ENCODE measurements around the gene CHST5. TPM values are rescaled to one million over a fixed set of nuclear protein-coding genes. Genes with fewer than 3 reads are reported as not detected.

Gene CHST5
- total and polyA plus RNA-seq, 9 of the 15 experiments (the other 6 are each of a cell fraction or from before 2014, with no cell fraction given) = 0.06 to 0.21 (median 0.14) TPM; not detected in 5

DNA sequence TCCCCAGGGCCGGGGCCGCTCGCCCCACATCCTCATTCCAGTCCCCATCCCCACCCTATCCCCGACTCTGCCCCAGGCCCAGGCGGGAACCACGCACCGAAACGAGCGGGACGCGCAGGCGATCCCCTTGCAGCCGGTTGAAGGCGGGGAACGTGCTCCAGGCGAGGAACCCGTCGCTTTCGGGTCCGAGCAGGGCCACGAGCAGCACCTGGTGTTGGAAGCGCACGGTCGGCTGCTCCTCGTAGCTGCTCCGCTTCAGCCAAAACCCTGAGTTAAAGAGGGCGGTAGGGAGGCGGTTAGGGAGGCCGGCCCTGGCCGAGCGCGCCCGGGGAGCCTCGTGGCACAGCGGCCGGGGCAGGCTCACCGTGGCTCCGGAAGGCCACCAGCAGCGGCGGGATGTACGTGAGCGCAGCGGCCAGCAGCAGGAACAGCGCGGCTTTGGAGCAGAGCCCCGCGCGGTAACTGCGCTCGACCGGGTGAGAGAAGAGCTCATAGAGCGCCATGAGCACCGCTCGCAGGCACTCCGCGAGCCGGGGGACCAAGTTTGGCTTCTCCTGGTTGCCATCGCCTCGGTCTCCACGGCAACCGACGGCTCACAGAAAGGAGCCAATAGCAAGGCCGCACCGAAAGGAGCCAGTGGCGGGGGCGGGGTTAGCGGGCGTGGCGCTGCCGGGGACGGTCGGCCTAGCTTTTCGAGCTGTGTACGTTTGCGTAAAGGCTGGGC is 20.0 kb upstream of the CHST5 start, which contains the start of gene TMEM231 (continued):
- TF ChIP-seq EP400 (IDR thresholded peaks at IDR 0.05) (peak; percentile 77; the same call in 1 of the 2 replicates), POLR2A (conservative IDR thresholded peaks at IDR 0.05) (peak; percentile 55), ZNF586 (CRISPR knock-in tag; conservative IDR thresholded peaks at IDR 0.05) (no peak), ZNF282 (CRISPR knock-in tag; IDR thresholded peaks at IDR 0.05) (0 out of 2 replicates have a peak, but pooled peaks have one; percentile 74), YBX1 (IDR thresholded peaks at IDR 0.05) (no peak), SMARCE1 (IDR thresholded peaks at IDR 0.05) (no peak), SRSF7 (optimal IDR thresholded peaks at IDR 0.05; ENCODE audit: low read depth, low read length) (no peak), KAT2B (IDR thresholded peaks at IDR 0.05; ENCODE audit: low read depth, low read length) (no peak), MAZ (CRISPR knock-in tag; conservative IDR thresholded peaks at IDR 0.05 in 1 of 2, IDR thresholded peaks at IDR 0.05 in 1 of 2) (peak in 1 of 2 experiments; percentile 70; a peak in 2 of 4 replicates), SMARCA5 (IDR thresholded peaks at IDR 0.05) (no peak), TOE1 (IDR thresholded peaks at IDR 0.05; ENCODE audit: borderline replicate concordance) (no peak), TOE1 (CRISPR knock-in tag; IDR thresholded peaks at IDR 0.05; ENCODE audit: borderline replicate concordance, low read depth) (peak; percentile 90; the same call in 1 of the 2 replicates), JUN (IDR thresholded peaks at IDR 0.05; ENCODE audit: borderline replicate concordance, low read depth, low read length) (0 out of 2 replicates have a peak, but pooled peaks have one; percentile 13), JUN (CRISPR knock-in tag; IDR thresholded peaks at IDR 0.05; ENCODE audit: borderline replicate concordance) (no peak), XRCC4 (IDR thresholded peaks at IDR 0.05; ENCODE audit: extremely low read depth, insufficient read depth, insufficient read length) (no peak), RNF2 (IDR thresholded peaks at IDR 0.05) (peak; percentile 49; the same call in 1 of the 2 replicates), TBP (optimal IDR thresholded peaks at IDR 0.05; ENCODE audit: low read depth, low read length) (peak; percentile 45), NCOR1 (IDR thresholded peaks at IDR 0.05) (no peak), ELF1 (tag; IDR thresholded peaks at IDR 0.05) (no peak), MTA3 (IDR thresholded peaks at IDR 0.05; ENCODE audit: borderline replicate concordance) (peak; percentile 77), LEF1 (IDR thresholded peaks at IDR 0.05) (no peak), HDAC1 (IDR thresholded peaks at IDR 0.05) (peak in 1 of 2 experiments; percentile 93; a peak in 2 of 4 replicates), CBX1 (IDR thresholded peaks at IDR 0.05; ENCODE audit: low read depth) (0 out of 2 replicates have a peak, but pooled peaks have one; percentile 32)
- TF ChIP-seq, protein P1, sequence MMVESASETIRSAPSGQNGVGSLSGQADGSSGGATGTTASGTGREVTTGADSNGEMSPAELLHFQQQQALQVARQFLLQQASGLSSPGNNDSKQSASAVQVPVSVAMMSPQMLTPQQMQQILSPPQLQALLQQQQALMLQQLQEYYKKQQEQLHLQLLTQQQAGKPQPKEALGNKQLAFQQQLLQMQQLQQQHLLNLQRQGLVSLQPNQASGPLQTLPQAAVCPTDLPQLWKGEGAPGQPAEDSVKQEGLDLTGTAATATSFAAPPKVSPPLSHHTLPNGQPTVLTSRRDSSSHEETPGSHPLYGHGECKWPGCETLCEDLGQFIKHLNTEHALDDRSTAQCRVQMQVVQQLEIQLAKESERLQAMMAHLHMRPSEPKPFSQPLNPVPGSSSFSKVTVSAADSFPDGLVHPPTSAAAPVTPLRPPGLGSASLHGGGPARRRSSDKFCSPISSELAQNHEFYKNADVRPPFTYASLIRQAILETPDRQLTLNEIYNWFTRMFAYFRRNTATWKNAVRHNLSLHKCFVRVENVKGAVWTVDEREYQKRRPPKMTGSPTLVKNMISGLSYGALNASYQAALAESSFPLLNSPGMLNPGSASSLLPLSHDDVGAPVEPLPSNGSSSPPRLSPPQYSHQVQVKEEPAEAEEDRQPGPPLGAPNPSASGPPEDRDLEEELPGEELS (CRISPR knock-in tag; IDR thresholded peaks at IDR 0.05; ENCODE audit: borderline replicate concordance) = no peak
- TF ChIP-seq, protein P2, sequence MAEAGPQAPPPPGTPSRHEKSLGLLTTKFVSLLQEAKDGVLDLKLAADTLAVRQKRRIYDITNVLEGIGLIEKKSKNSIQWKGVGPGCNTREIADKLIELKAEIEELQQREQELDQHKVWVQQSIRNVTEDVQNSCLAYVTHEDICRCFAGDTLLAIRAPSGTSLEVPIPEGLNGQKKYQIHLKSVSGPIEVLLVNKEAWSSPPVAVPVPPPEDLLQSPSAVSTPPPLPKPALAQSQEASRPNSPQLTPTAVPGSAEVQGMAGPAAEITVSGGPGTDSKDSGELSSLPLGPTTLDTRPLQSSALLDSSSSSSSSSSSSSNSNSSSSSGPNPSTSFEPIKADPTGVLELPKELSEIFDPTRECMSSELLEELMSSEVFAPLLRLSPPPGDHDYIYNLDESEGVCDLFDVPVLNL (CRISPR knock-in tag; IDR thresholded peaks at IDR 0.05; ENCODE audit: low read depth) = 0 out of 2 replicates have a peak, but pooled peaks have one; percentile 38
- TF ChIP-seq, protein P3, sequence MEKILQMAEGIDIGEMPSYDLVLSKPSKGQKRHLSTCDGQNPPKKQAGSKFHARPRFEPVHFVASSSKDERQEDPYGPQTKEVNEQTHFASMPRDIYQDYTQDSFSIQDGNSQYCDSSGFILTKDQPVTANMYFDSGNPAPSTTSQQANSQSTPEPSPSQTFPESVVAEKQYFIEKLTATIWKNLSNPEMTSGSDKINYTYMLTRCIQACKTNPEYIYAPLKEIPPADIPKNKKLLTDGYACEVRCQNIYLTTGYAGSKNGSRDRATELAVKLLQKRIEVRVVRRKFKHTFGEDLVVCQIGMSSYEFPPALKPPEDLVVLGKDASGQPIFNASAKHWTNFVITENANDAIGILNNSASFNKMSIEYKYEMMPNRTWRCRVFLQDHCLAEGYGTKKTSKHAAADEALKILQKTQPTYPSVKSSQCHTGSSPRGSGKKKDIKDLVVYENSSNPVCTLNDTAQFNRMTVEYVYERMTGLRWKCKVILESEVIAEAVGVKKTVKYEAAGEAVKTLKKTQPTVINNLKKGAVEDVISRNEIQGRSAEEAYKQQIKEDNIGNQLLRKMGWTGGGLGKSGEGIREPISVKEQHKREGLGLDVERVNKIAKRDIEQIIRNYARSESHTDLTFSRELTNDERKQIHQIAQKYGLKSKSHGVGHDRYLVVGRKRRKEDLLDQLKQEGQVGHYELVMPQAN (IDR thresholded peaks at IDR 0.05; ENCODE audit: borderline replicate concordance) = peak; percentile 90

All from K562 (cell line).